Fibroblast of skin of left biceps (primary cell): ENCODE results near the gene SPACA4.
"Not testable (repeated sequence)": the region's sequence is repeated elsewhere in the genome, so short reads cannot be mapped to it uniquely, and the experiment has no call there.

Experiments used
- DNase-seq, 2 experiments: peaks; one replicate each; pipeline ENCODE4 v3.0.0-alpha.2; 2013; ENCODE audit warnings: low read depth in 2 of 2

The SPACA4 gene

GRCh38 chr19:48618278-48618915 is 11.9 kb downstream of the SPACA4 start:
- DNase-seq = no peak

- peak; percentile 99 to 100 for DNase-seq
Measured at GRCh38 chr19:48618916-48619691, 12.6 kb downstream of the SPACA4 start, which contains the start of the genes RPL18 and SPHK2. RPL18 (minus strand) TSS chr19:48619178; CDS start chr19:48619143, 35 bp downstream. SPHK2 (plus strand) TSS chr19:48619506; CDS start chr19:48620515, 1,009 bp downstream.

GRCh38 chr19:48619692-48620585 is 13.4 kb downstream of the SPACA4 start:
- DNase-seq = no peak

- no peak for DNase-seq
Measured at GRCh38 chr19:48623556-48624066, 17.1 kb downstream of the SPACA4 start.

- peak; percentile 94 to 96 for DNase-seq
Measured at GRCh38 chr19:48624067-48624594, 17.6 kb downstream of the SPACA4 start.

GRCh38 chr19:48624791-48625723 is 18.5 kb downstream of the SPACA4 start:
- DNase-seq = no peak

- no peak for DNase-seq
Measured at GRCh38 chr19:48625891-48626327, 19.4 kb downstream of the SPACA4 start.

GRCh38 chr19:48627201-48627864 is 20.8 kb downstream of the SPACA4 start:
- DNase-seq = no peak

- no peak for DNase-seq
Measured at GRCh38 chr19:48627865-48628314, 21.3 kb downstream of the SPACA4 start.

GRCh38 chr19:48628486-48629296 is 22.1 kb downstream of the SPACA4 start:
- no peak for DNase-seq

GRCh38 chr19:48629297-48629598 is 22.7 kb downstream of the SPACA4 start:
- no peak for DNase-seq

GRCh38 chr19:48629599-48630295 is 23.2 kb downstream of the SPACA4 start:
- no peak for DNase-seq

- no peak for DNase-seq
Measured at GRCh38 chr19:48630296-48631063, 23.9 kb downstream of the SPACA4 start.

- DNase-seq = no peak
Measured at GRCh38 chr19:48631225-48631624, 24.7 kb downstream of the SPACA4 start.

- not testable (repeated sequence) for DNase-seq
Measured at GRCh38 chr19:48632286-48632685, 25.7 kb downstream of the SPACA4 start.

- DNase-seq = no peak
Measured at GRCh38 chr19:48632692-48633147, 26.2 kb downstream of the SPACA4 start.
